Coronary artery (tissue), 2 donors: ENCODE data around the gene PPM1H.

Experiments used
- DNase-seq: peaks from one replicate; pipeline ENCODE4 v3.0.0-alpha.2; 2017; ENCODE audit warnings: low spot score
- H3K27ac ChIP-seq, 2 donors: fragments of 200-600 bp; sonication (generic); one replicate each; pipeline ENCODE4 v1.5.1; 2016 to 2019
- H3K4me3 ChIP-seq: fragments of 200-600 bp; sonication (generic); 2 replicates; pipeline ENCODE4 v1.5.1; 2016; ENCODE audit warnings: mild to moderate bottlenecking, moderate library complexity
- TF ChIP-seq, protein P1 (sequence below): fragments of 200-600 bp; sonication (generic); IDR thresholded peaks from one replicate; pipeline ENCODE4 v1.5.1; 2019; ENCODE audit warnings: antibody characterized with exemption

The PPM1H gene

DNA sequence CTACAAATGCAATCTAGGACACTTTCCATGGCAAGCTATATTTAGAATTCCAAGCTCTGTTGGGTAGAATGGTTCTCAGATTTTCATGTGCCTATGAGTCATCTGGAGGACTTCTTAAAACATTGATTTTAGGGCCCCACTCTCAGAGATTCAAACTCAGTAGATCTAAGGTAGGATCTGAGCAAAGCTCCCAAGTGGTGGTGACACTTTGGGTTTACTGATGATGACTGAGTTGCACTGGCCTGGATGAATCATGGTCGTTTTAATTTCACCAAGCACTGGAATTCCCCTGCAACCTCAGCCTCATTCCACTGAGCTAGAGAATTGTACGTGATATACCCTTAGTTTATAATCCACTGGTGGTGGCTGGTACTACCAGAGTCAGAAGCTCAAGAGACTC is 86.5 kb downstream of the PPM1H start:
- H3K4me3 ChIP-seq: no peak overlapping the region
- no peak overlapping the region for H3K27ac ChIP-seq
- no peak for DNase-seq
- TF ChIP-seq, protein P1, sequence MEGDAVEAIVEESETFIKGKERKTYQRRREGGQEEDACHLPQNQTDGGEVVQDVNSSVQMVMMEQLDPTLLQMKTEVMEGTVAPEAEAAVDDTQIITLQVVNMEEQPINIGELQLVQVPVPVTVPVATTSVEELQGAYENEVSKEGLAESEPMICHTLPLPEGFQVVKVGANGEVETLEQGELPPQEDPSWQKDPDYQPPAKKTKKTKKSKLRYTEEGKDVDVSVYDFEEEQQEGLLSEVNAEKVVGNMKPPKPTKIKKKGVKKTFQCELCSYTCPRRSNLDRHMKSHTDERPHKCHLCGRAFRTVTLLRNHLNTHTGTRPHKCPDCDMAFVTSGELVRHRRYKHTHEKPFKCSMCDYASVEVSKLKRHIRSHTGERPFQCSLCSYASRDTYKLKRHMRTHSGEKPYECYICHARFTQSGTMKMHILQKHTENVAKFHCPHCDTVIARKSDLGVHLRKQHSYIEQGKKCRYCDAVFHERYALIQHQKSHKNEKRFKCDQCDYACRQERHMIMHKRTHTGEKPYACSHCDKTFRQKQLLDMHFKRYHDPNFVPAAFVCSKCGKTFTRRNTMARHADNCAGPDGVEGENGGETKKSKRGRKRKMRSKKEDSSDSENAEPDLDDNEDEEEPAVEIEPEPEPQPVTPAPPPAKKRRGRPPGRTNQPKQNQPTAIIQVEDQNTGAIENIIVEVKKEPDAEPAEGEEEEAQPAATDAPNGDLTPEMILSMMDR: no peak

DNA sequence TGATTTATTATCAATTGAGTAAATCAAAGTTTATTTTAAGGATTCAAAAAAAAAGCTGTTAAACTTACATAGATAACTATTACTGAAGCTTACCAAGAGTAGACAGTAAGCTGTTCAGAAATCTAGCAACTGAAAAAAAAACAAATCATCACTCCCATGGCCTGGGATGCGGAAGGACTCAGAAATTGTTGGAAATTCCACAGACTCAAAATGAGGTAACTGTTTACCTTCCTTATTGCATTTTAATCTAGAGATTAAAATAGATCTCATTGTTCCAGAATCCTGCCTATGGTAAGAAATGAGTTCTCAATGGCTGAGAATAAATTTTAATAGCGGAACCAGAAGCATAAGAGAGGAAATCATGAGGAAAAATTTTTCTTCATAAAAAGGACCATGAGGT is 87.2 kb downstream of the PPM1H start:
- TF ChIP-seq, protein P1: no peak
- no peak overlapping the region for H3K4me3 ChIP-seq
- no peak for DNase-seq
- H3K27ac ChIP-seq: no peak overlapping the region

DNA sequence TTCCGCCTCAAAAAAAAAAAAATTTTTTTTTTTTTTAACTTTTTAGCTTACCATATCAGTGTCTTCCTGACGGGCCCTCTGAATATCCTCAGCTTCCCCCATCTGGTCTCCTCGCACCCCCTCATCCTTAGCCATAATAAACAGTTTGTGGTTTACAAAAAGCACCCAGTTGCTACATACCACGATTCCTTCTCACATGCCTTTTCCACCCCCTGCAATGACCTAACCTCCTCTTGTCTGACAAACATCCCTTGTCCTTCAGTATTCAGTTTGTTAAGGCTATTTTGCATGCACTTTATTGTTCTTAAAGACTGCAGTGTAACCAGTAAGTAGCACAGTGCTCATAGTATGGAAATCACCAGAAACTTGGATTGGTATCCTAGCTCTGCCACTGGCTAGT is 88.5 kb downstream of the PPM1H start:
- TF ChIP-seq, protein P1: no peak
- no peak for DNase-seq
- no peak overlapping the region for H3K4me3 ChIP-seq
- no peak overlapping the region for H3K27ac ChIP-seq

DNA sequence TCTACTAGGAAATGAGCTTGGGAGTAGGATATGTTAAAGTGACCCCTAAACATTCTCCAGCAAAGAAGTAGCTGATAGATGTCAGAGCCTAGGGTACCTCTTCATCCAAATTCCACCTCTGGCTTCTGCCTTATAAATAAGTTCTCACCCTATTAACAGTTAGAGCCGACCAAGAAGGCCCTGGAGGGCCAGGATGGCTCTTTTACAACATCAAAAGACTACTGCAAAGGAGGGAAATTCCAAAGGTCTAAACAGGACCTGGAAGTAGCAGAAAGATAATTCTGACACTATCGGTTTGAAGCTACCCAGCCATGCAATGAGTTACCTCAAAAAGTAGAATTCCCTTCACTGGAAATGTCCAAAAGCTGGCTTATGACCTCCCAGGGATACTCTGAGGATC is 90.0 kb downstream of the PPM1H start:
- no peak overlapping the region for H3K27ac ChIP-seq
- TF ChIP-seq, protein P1: no peak
- no peak overlapping the region for H3K4me3 ChIP-seq
- DNase-seq: no peak

DNA sequence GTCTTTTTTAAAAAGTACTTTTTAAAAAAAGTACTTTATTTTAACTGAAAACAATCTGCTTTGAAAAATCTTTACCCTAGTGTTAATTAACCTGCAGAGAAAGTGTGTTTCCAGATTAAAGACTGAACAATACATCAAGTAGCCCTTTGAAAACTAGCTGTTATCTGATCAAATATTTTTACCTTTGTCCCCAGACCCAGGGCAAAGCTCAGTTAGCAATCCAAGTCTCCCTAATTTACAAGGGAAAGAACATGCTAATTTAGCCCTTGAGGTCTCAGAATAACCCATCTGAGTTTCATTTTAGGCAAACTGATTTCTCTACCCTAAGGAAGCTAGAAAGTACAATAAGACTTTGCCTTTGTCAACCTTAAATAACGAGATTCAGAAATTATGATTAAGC is 91.2 kb downstream of the PPM1H start:
- TF ChIP-seq, protein P1: no peak
- Histone ChIP-seq H3K4me3 (no peak overlapping the region), H3K27ac (no peak overlapping the region)
- DNase-seq: no peak

DNA sequence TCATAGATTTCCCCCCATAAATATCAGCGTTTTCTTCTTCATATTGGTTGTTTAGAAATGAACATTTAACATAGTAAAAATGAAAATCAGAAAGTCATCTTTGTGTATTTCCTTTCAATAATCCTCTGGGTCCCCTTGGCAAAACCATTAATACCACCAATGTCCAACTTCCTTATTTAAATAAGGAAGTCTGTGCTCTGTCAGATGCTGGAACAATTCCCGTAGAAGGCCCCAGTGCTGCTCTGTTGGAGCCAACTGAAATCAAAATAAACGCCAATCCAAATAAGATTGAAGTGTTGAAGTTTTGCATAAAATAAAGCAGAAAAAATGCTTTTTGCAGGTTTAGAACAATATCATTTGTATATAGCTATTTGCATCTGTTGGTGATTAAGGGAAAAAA is 93.1 kb downstream of the PPM1H start:
- Histone ChIP-seq H3K27ac (no peak overlapping the region), H3K4me3 (no peak overlapping the region)
- TF ChIP-seq, protein P1: no peak
- DNase-seq: no peak

DNA sequence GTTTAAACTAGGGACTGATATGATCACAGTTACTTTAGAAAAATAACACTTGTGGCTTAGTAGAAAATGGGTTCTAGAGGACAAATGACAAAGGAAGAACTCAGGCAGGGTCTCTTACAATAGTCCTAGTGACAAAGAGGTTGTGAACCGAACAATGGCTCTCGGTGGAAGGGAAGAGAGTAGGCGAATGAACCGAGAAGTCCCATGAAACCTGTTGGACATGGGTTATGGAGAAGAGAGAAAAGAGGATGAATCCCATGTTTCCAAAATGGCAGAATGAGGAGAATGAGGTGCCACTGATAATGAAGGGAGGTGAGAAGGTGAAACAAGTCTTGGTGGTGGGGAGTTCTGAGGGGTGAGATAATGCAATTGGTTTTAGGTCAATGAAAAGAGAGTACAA is 94.1 kb downstream of the PPM1H start:
- Histone ChIP-seq H3K4me3 (no peak overlapping the region), H3K27ac (no peak overlapping the region)
- DNase-seq: no peak
- TF ChIP-seq, protein P1: no peak
